Fibroblast of pulmonary artery (primary cell): ENCODE results near the gene PCGF5.
"Not testable (repeated sequence)": the region's sequence is repeated elsewhere in the genome, so short reads cannot be mapped to it uniquely, and the experiment has no call there.

ENCODE experiments used
- DNase-seq: peaks from one replicate; pipeline ENCODE4 v3.0.0-alpha.2; 2010; ENCODE audit warnings: low read depth
- H3K4me3 ChIP-seq: replicated peaks from 2 replicates; pipeline ENCODE4 v1.5.1; 2011; ENCODE audit warnings: low read depth, mild to moderate bottlenecking, control low read depth, low read length, moderate library complexity
- TF ChIP-seq, protein P1 (sequence below): IDR thresholded peaks from 2 replicates; pipeline ENCODE4 v1.5.1; 2011; ENCODE audit warnings: mild to moderate bottlenecking, control low read depth, low read length, inconsistent platforms; ENCODE audit errors: missing control alignments

PCGF5 gene

GRCh38 chr10:91317541-91317940 lies 97.1 kb downstream of the PCGF5 start:
- H3K4me3 ChIP-seq: no peak overlapping the region
- peak; percentile 60 for DNase-seq
- TF ChIP-seq, protein P1, sequence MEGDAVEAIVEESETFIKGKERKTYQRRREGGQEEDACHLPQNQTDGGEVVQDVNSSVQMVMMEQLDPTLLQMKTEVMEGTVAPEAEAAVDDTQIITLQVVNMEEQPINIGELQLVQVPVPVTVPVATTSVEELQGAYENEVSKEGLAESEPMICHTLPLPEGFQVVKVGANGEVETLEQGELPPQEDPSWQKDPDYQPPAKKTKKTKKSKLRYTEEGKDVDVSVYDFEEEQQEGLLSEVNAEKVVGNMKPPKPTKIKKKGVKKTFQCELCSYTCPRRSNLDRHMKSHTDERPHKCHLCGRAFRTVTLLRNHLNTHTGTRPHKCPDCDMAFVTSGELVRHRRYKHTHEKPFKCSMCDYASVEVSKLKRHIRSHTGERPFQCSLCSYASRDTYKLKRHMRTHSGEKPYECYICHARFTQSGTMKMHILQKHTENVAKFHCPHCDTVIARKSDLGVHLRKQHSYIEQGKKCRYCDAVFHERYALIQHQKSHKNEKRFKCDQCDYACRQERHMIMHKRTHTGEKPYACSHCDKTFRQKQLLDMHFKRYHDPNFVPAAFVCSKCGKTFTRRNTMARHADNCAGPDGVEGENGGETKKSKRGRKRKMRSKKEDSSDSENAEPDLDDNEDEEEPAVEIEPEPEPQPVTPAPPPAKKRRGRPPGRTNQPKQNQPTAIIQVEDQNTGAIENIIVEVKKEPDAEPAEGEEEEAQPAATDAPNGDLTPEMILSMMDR: no peak

GRCh38 chr10:91319336-91319735 lies 98.9 kb downstream of the PCGF5 start:
- DNase-seq: no peak
- H3K4me3 ChIP-seq: no peak overlapping the region
- TF ChIP-seq, protein P1: no peak

- not testable (repeated sequence) for DNase-seq, H3K4me3 ChIP-seq
Observed at GRCh38 chr10:91323293-91323905, 102.9 kb downstream of the PCGF5 start.

- H3K4me3 ChIP-seq: no peak overlapping the region
- DNase-seq: peak; percentile 32
- TF ChIP-seq, protein P1: no peak
Observed at GRCh38 chr10:91328320-91328984, 108.0 kb downstream of the PCGF5 start.
